HCT116 (cell line): ENCODE measurements around the gene STX2. TPM values are rescaled to one million over a fixed set of nuclear protein-coding genes. Genes with fewer than 3 reads are reported as not detected.

Experiments
- ATAC-seq: fragments of 200-7000 bp; cut with Tn5 transposase; 2 replicates; pipeline ENCODE4 v1.9.1; 2020; ENCODE audit warnings: mild to moderate bottlenecking, moderate library complexity
- BruUV-seq: library from RNA; stranded (reverse); fragments of 400-500 nt; replicated peaks from 2 replicates; lab custom pipeline; 2021; lab: Mats Ljungman, UMichigan
- CTCF ChIA-PET: fragments of 300-600 bp; sonication (Branson Sonifier 250); formaldehyde crosslinking; loops from one replicate; lab custom pipeline; 2021; ENCODE audit warnings: antibody characterized with exemption; lab: Charles Lee
- POLR2A ChIA-PET: fragments of 300-600, 350-600 bp; sonication (Branson Sonifier 250); formaldehyde crosslinking; loops from one replicate; lab custom pipeline; 2021; ENCODE audit warnings: antibody characterized with exemption; lab: Charles Lee
- RAD21 ChIA-PET, 2 experiments: fragments of 300-600 bp; sonication (Branson Sonifier 250); formaldehyde crosslinking; loops; one replicate each; lab custom pipeline; 2023; ENCODE audit warnings: low total read pairs in 2 of 2; ENCODE audit not compliant: uncharacterized antibody in 2 of 2, unreplicated experiment in 2 of 2, low non-redundant PET in 1 of 2; lab: Charles Lee
- DNase-seq: peaks from one replicate; pipeline ENCODE4 v3.0.0-alpha.2; 2010; ENCODE audit warnings: low read depth, low spot score
- H2AFZ ChIP-seq: fragments of 200-600 bp; shearing (Covaris generic), sonication (generic); 2 replicates; pipeline ENCODE4 v1.6.1; 2017; ENCODE audit warnings: low read depth, mixed run types, mixed read lengths, antibody characterized with exemption, low read length; ENCODE audit not compliant: poor library complexity, severe bottlenecking
- H3K27ac ChIP-seq: 2 replicates; pipeline ENCODE4 v1.5.1; 2012; ENCODE audit warnings: low read depth, low read length
- H3K27me3 ChIP-seq: fragments of 200-600 bp; sonication (generic); 2 replicates; pipeline ENCODE4 v1.6.1; 2016; ENCODE audit warnings: mixed run types, low read length, mixed read lengths; ENCODE audit not compliant: insufficient read depth
- H3K36me3 ChIP-seq, 2 experiments: fragments of 200-500 bp in 1 of 2; fragments of 200-600 bp in 1 of 2; sonication (Bioruptor generic) in 1 of 2; sonication (generic) in 1 of 2; 2 replicates each; pipeline versions ENCODE4 v1.5.1 to v1.6.1; 2014 to 2016; ENCODE audit warnings: low read length in 2 of 2, inconsistent platforms in 1 of 2, mixed read lengths in 1 of 2, mixed run types in 1 of 2; ENCODE audit not compliant: insufficient read depth in 2 of 2, control insufficient read depth in 1 of 2
- H3K4me1 ChIP-seq, 2 experiments: fragments of 200-600 bp in 1 of 2; sonication (generic) in 1 of 2; 2 replicates each; pipeline versions ENCODE4 v1.5.1 to v1.6.1; 2012 to 2017; ENCODE audit warnings: low read length in 2 of 2, inconsistent platforms in 1 of 2, mild to moderate bottlenecking in 1 of 2, mixed read lengths in 1 of 2, mixed run types in 1 of 2, moderate library complexity in 1 of 2; ENCODE audit not compliant: insufficient read depth in 2 of 2, control insufficient read depth in 1 of 2
- H3K4me2 ChIP-seq: fragments of 200-600 bp; sonication (generic); 2 replicates; pipeline ENCODE4 v1.6.1; 2017; ENCODE audit warnings: mixed run types, low read length, mixed read lengths
- H3K4me3 ChIP-seq, 2 experiments: fragments of 200-600 bp in 1 of 2; sonication (generic) in 1 of 2; replicated peaks in 1 of 2; 2 replicates each; pipeline ENCODE4 v1.5.1; 2011 to 2016; ENCODE audit warnings: low read length in 2 of 2, control low read depth in 1 of 2, low read depth in 1 of 2, mild to moderate bottlenecking in 1 of 2, mixed read lengths in 1 of 2, mixed run types in 1 of 2
- H3K79me2 ChIP-seq: fragments of 200-600 bp; sonication (generic); 2 replicates; pipeline ENCODE4 v1.6.1; 2017; ENCODE audit warnings: mild to moderate bottlenecking, mixed run types, low read length, moderate library complexity, mixed read lengths; ENCODE audit not compliant: insufficient read depth
- H3K9ac ChIP-seq: fragments of 200-600 bp; sonication (generic); 2 replicates; pipeline ENCODE4 v1.6.1; 2016; ENCODE audit warnings: low read length, mixed read lengths
- H3K9me2 ChIP-seq: fragments of 200-600 bp; sonication (generic), shearing (Covaris generic); 2 replicates; pipeline ENCODE4 v1.6.1; 2017; ENCODE audit warnings: mixed run types, mild to moderate bottlenecking, moderate library complexity; ENCODE audit not compliant: insufficient read depth
- H3K9me3 ChIP-seq, 2 experiments: fragments of 200-500 bp in 1 of 2; fragments of 200-600 bp in 1 of 2; sonication (Bioruptor generic) in 1 of 2; sonication (generic) in 1 of 2; 2 replicates each; pipeline ENCODE4 v1.6.1; 2014 to 2017; ENCODE audit warnings: low read length in 2 of 2, mixed read lengths in 2 of 2, inconsistent platforms in 1 of 2, low read depth in 1 of 2, mild to moderate bottlenecking in 1 of 2, mixed run types in 1 of 2, moderate library complexity in 1 of 2; ENCODE audit not compliant: control insufficient read depth in 1 of 2, insufficient read depth in 1 of 2
- H4K20me1 ChIP-seq: fragments of 200-600 bp; sonication (generic), shearing (Covaris generic); 2 replicates; pipeline ENCODE4 v1.6.1; 2017; ENCODE audit warnings: mixed run types, mild to moderate bottlenecking, moderate library complexity; ENCODE audit not compliant: insufficient read depth
- ATF3 ChIP-seq: IDR thresholded peaks from 2 replicates; pipeline ENCODE4 v1.6.1; 2012
- CBX3 ChIP-seq: IDR thresholded peaks from 2 replicates; pipeline ENCODE4 v1.6.1; 2012; ENCODE audit warnings: low read depth
- CEBPB ChIP-seq: IDR thresholded peaks from 2 replicates; pipeline ENCODE4 v1.6.1; 2012; ENCODE audit warnings: low read depth
- CTCF ChIP-seq, 3 experiments: fragments of 200-600 bp in 1 of 3; sonication (generic) in 1 of 3; IDR thresholded peaks in 2 of 3; conservative IDR thresholded peaks in 1 of 3; 2 replicates each; pipeline ENCODE4 v1.5.1; 2012 to 2017; ENCODE audit warnings: low read depth in 2 of 3, low read length in 2 of 3, antibody characterized with exemption in 1 of 3, borderline replicate concordance in 1 of 3, control low read depth in 1 of 3, mild to moderate bottlenecking in 1 of 3, mixed read lengths in 1 of 3, mixed run types in 1 of 3, moderate library complexity in 1 of 3; ENCODE audit not compliant: insufficient read depth in 1 of 3
- EGR1 ChIP-seq: IDR thresholded peaks from 2 replicates; pipeline ENCODE4 v1.6.1; 2012; ENCODE audit warnings: low read depth
- ELF1 ChIP-seq: IDR thresholded peaks from 2 replicates; pipeline ENCODE4 v1.6.1; 2012; ENCODE audit warnings: low read depth, borderline replicate concordance
- EZH2 ChIP-seq: fragments of 200-600 bp; sonication (generic); IDR thresholded peaks from 2 replicates; pipeline ENCODE4 v1.6.1; 2017; ENCODE audit warnings: antibody characterized with exemption, mixed run types
- EZH2phosphoT487 ChIP-seq: fragments of 200-600 bp; IDR thresholded peaks from 2 replicates; pipeline ENCODE4 v1.6.1; 2018; ENCODE audit warnings: antibody characterized with exemption, borderline replicate concordance
- FOSL1 ChIP-seq: IDR thresholded peaks from 2 replicates; pipeline ENCODE4 v1.6.1; 2012; ENCODE audit warnings: low read depth
- MAX ChIP-seq: IDR thresholded peaks from 2 replicates; pipeline ENCODE4 v1.6.1; 2012
- POLR2AphosphoS5 ChIP-seq: IDR thresholded peaks from 2 replicates; pipeline ENCODE4 v1.6.1; 2011; ENCODE audit warnings: mild to moderate bottlenecking, low read depth, low read length, moderate library complexity
- RAD21 ChIP-seq: IDR thresholded peaks from 2 replicates; pipeline ENCODE4 v1.6.1; 2012; ENCODE audit warnings: low read depth, mild to moderate bottlenecking
- SP1 ChIP-seq: IDR thresholded peaks from 2 replicates; pipeline ENCODE4 v1.6.1; 2012; ENCODE audit warnings: low read depth
- SRF ChIP-seq: IDR thresholded peaks from 2 replicates; pipeline ENCODE4 v1.6.1; 2012; ENCODE audit warnings: low read depth
- YY1 ChIP-seq: IDR thresholded peaks from 2 replicates; pipeline ENCODE4 v1.6.1; 2011; ENCODE audit warnings: low read length, low read depth, moderate library complexity, mild to moderate bottlenecking; ENCODE audit not compliant: insufficient replicate concordance; ENCODE audit errors: extremely low read depth
- ZBTB33 ChIP-seq: IDR thresholded peaks from 2 replicates; pipeline ENCODE4 v1.6.1; 2011; ENCODE audit warnings: mild to moderate bottlenecking, low read length, moderate library complexity; ENCODE audit not compliant: insufficient replicate concordance; ENCODE audit errors: extremely low read depth
- ZNF274 ChIP-seq: fragments of 200-500 bp; sonication (Bioruptor generic); IDR thresholded peaks from 2 replicates; pipeline ENCODE4 v1.6.1; 2014; ENCODE audit warnings: mild to moderate bottlenecking, low read depth, low read length, inconsistent platforms
- intact Hi-C: fragments of 100-400 bp; cut with micrococcal nuclease; formaldehyde crosslinking; loops from 2 replicates; pipeline ENCODE4 v1.10.0; 2022
- total RNA-seq: library from RNA; stranded (reverse); gene quantifications from one replicate; pipeline ENCODE4 v1.2.1, GENCODE V29; 2021; ENCODE audit not compliant: unreplicated experiment

STX2 gene
- total RNA-seq, 1 experiment from 2014 or later: 19.2 TPM

GRCh38 chr12:130817804-130818203 lies 21.2 kb downstream of the STX2 start (continued):
- TF ChIP-seq ZNF274: no peak
- no peak for TF ChIP-seq RAD21
- TF ChIP-seq EZH2: no peak
- TF ChIP-seq SRF: no peak
- no peak for TF ChIP-seq YY1
- no peak for TF ChIP-seq POLR2AphosphoS5
- TF ChIP-seq ZBTB33: no peak
- no peak for TF ChIP-seq EGR1
- no peak for TF ChIP-seq FOSL1
- no peak for TF ChIP-seq ELF1
- TF ChIP-seq SP1: no peak
- no peak for TF ChIP-seq MAX

- Histone ChIP-seq H4K20me1 (no peaks in the 10 kb centered on the region), H3K9ac (no peak overlapping the region), H3K4me3 (no peak overlapping the region), H2AFZ (no peak overlapping the region), H3K79me2 (no peaks in the 10 kb centered on the region; the same call in 1 of the 2 replicates), H3K9me2 (no peaks in the 10 kb centered on the region)
- CTCF ChIA-PET: no interaction called here
- POLR2A ChIA-PET: no interaction called here
- no peak for DNase-seq
- ATAC-seq: no peak
- TF ChIP-seq SP1: no peak
- no peak for TF ChIP-seq ATF3
- TF ChIP-seq CEBPB: no peak
- TF ChIP-seq CBX3: no peak
- no peak for TF ChIP-seq ZBTB33
- no peak for TF ChIP-seq ELF1
- TF ChIP-seq EGR1: no peak
- TF ChIP-seq CTCF (IDR thresholded peaks at IDR 0.05 in 2 of 3, conservative IDR thresholded peaks at IDR 0.05 in 1 of 3; ENCODE audit: borderline replicate concordance in 1 of 3, insufficient read depth in 1 of 3, low read depth in 2 of 3, low read length in 2 of 3): no peak
- TF ChIP-seq FOSL1: no peak
- TF ChIP-seq EZH2phosphoT487: no peak
- no peak for TF ChIP-seq RAD21
- TF ChIP-seq, all 23 proteins: peak for 0
- Histone ChIP-seq H3K36me3 (peaks cover 0 to 6% of the 10 kb centered on the region in 2 experiments; a peak in 1 of 4 replicates), H3K9me3 (no peaks in the 10 kb centered on the region), H3K4me2 (no peak overlapping the region), H3K4me1 (peaks cover 0 to 5% of the 10 kb centered on the region in 2 experiments; a peak in 2 of 4 replicates), H3K27ac (no peak overlapping the region), H3K27me3 (no peaks in the 10 kb centered on the region)
- no TSS peak for BruUV-seq
- RAD21 ChIA-PET: no interaction called here
- intact Hi-C loops: no loop called here
Measured at GRCh38 chr12:130816097-130816496, 23.0 kb downstream of the STX2 start.
